IMR-90 (cell line): ENCODE data around the gene ARHGAP10. TPM values are rescaled to one million over a fixed set of nuclear protein-coding genes. Genes with fewer than 3 reads are reported as not detected.

ENCODE experiments used
- ATAC-seq: fragments of 200-7000 bp; cut with Tn5 transposase; 2 replicates; pipeline ENCODE4 v1.9.1; 2020; ENCODE audit warnings: low read depth, mild to moderate bottlenecking, moderate library complexity
- BruUV-seq: library from RNA; stranded (reverse); fragments of 400-500 nt; replicated peaks from 2 replicates; lab custom pipeline; 2021; lab: Mats Ljungman, UMichigan
- CTCF ChIA-PET: fragments of 300-600 bp; formaldehyde crosslinking; extraction: SDS; loops from one replicate; lab custom pipeline; 2021; ENCODE audit warnings: antibody characterized with exemption; lab: Yijun Ruan, JAX
- POLR2A ChIA-PET: fragments of 300-600 bp; sonication (Branson Sonifier 250); formaldehyde crosslinking; loops from one replicate; lab custom pipeline; 2022; ENCODE audit warnings: antibody characterized with exemption; ENCODE audit not compliant: unreplicated experiment; lab: Charles Lee
- DNase-seq: peaks from one replicate; pipeline ENCODE4 v3.0.0; 2013
- H2AFZ ChIP-seq: replicated peaks from 2 replicates; pipeline ENCODE3; 2013; ENCODE audit warnings: low read length, mild to moderate bottlenecking; ENCODE audit not compliant: poor library complexity
- H2AK5ac ChIP-seq: 2 replicates; pipeline ENCODE4 v1.6.1; 2013; ENCODE audit warnings: low read depth, low read length, inconsistent platforms
- H2AK9ac ChIP-seq: replicated peaks from 2 replicates; pipeline ENCODE3; 2013; ENCODE audit warnings: mild to moderate bottlenecking, low read depth, low read length, moderate library complexity; ENCODE audit not compliant: poor library complexity
- H2BK120ac ChIP-seq: 2 replicates; pipeline ENCODE4 v1.6.1; 2013; ENCODE audit warnings: low read depth, low read length, inconsistent platforms
- H2BK15ac ChIP-seq: 3 replicates; pipeline ENCODE4 v1.6.1; 2013; ENCODE audit warnings: low read depth, low read length, inconsistent platforms
- H2BK20ac ChIP-seq: 2 replicates; pipeline ENCODE4 v1.6.1; 2013; ENCODE audit warnings: low read depth, mild to moderate bottlenecking, inconsistent platforms, low read length, moderate library complexity
- H2BK5ac ChIP-seq: 2 replicates; pipeline ENCODE4 v1.6.1; 2013; ENCODE audit warnings: mild to moderate bottlenecking, low read depth, low read length, inconsistent platforms; ENCODE audit not compliant: poor library complexity, severe bottlenecking
- H3K14ac ChIP-seq: replicated peaks from 2 replicates; pipeline ENCODE4 v1.6.1; 2013; ENCODE audit warnings: low read depth, low read length, inconsistent platforms
- H3K18ac ChIP-seq: 2 replicates; pipeline ENCODE4 v1.6.1; 2013; ENCODE audit warnings: low read depth, low read length, control low read depth
- H3K23ac ChIP-seq: 2 replicates; pipeline ENCODE4 v1.6.1; 2013; ENCODE audit warnings: low read depth, low read length, inconsistent platforms
- H3K27ac ChIP-seq: 2 replicates; pipeline ENCODE4 v1.5.1; 2013; ENCODE audit warnings: mild to moderate bottlenecking, control low read depth, low read length; ENCODE audit not compliant: insufficient read depth
- H3K27me3 ChIP-seq: 2 replicates; pipeline ENCODE4 v1.6.1; 2013; ENCODE audit warnings: low read length; ENCODE audit not compliant: control insufficient read depth, insufficient read depth
- H3K36me3 ChIP-seq: 2 replicates; pipeline ENCODE4 v1.6.1; 2013; ENCODE audit warnings: low read length, mixed read lengths; ENCODE audit not compliant: control insufficient read depth, insufficient read depth
- H3K4ac ChIP-seq: 2 replicates; pipeline ENCODE4 v1.6.1; 2013; ENCODE audit warnings: low read depth, low read length, inconsistent platforms
- H3K4me1 ChIP-seq: 2 replicates; pipeline ENCODE4 v1.6.1; 2013; ENCODE audit warnings: low read length, mixed read lengths; ENCODE audit not compliant: control insufficient read depth, insufficient read depth
- H3K4me2 ChIP-seq: 2 replicates; pipeline ENCODE4 v1.6.1; 2013; ENCODE audit warnings: low read depth, mild to moderate bottlenecking, control low read depth, low read length, moderate library complexity
- H3K4me3 ChIP-seq: 2 replicates; pipeline ENCODE4 v1.5.1; 2013; ENCODE audit warnings: low read depth, mild to moderate bottlenecking, control low read depth, low read length, moderate library complexity; ENCODE audit not compliant: insufficient read depth
- H3K56ac ChIP-seq: 2 replicates; pipeline ENCODE4 v1.6.1; 2013; ENCODE audit warnings: low read length, inconsistent platforms; ENCODE audit not compliant: insufficient read depth; ENCODE audit errors: extremely low read depth
- H3K79me1 ChIP-seq, 2 experiments: 2 replicates each; pipeline ENCODE4 v1.6.1; 2013; ENCODE audit warnings: low read length in 2 of 2, inconsistent platforms in 1 of 2, low read depth in 1 of 2
- H3K9ac ChIP-seq: 2 replicates; pipeline ENCODE4 v1.6.1; 2013; ENCODE audit warnings: low read depth, low read length, control low read depth
- H3K9me1 ChIP-seq: 2 replicates; pipeline ENCODE4 v1.6.1; 2013; ENCODE audit warnings: low read length, inconsistent platforms; ENCODE audit not compliant: insufficient read depth
- H3K9me3 ChIP-seq: 2 replicates; pipeline ENCODE4 v1.6.1; 2013; ENCODE audit warnings: low read length; ENCODE audit not compliant: control insufficient read depth, insufficient read depth
- H4K20me1 ChIP-seq: 2 replicates; pipeline ENCODE4 v1.6.1; 2013; ENCODE audit warnings: low read length, inconsistent platforms; ENCODE audit not compliant: insufficient read depth
- H4K5ac ChIP-seq: 2 replicates; pipeline ENCODE4 v1.6.1; 2013; ENCODE audit warnings: mild to moderate bottlenecking, low read depth, low read length, control low read depth
- H4K8ac ChIP-seq, 2 experiments: 2 replicates each; pipeline ENCODE4 v1.6.1; 2013; ENCODE audit warnings: low read depth in 2 of 2, low read length in 2 of 2, control low read depth in 1 of 2, inconsistent platforms in 1 of 2
- H4K91ac ChIP-seq: 2 replicates; pipeline ENCODE4 v1.6.1; 2013; ENCODE audit warnings: low read depth, low read length, inconsistent platforms; ENCODE audit not compliant: insufficient read depth
- BHLHE40 ChIP-seq: fragments of 150-350 bp; IDR thresholded peaks from 2 replicates; pipeline ENCODE4 v1.6.1; 2016; ENCODE audit warnings: mild to moderate bottlenecking, low read depth, low read length
- CEBPB ChIP-seq: IDR thresholded peaks from 2 replicates; pipeline ENCODE4 v1.6.1; 2012; ENCODE audit warnings: low read depth, low read length, improper control_type of control experiment
- CHD1 ChIP-seq: IDR thresholded peaks from 2 replicates; pipeline ENCODE4 v1.6.1; 2012; ENCODE audit warnings: low read depth, low read length, improper control_type of control experiment
- CTCF ChIP-seq: conservative IDR thresholded peaks from 2 replicates; pipeline ENCODE4 v1.5.1; 2012; ENCODE audit warnings: mild to moderate bottlenecking, low read depth, low read length, improper control_type of control experiment
- ELK1 ChIP-seq: fragments of 150-350 bp; IDR thresholded peaks from 2 replicates; pipeline ENCODE4 v1.6.1; 2016; ENCODE audit warnings: low read depth, mild to moderate bottlenecking, low read length, moderate library complexity, borderline replicate concordance
- FOS ChIP-seq: fragments of 150-350 bp; IDR thresholded peaks from 2 replicates; pipeline ENCODE4 v1.6.1; 2016; ENCODE audit warnings: low read depth, low read length
- MAFK ChIP-seq: IDR thresholded peaks from 2 replicates; pipeline ENCODE4 v1.6.1; 2012; ENCODE audit warnings: low read depth, low read length, improper control_type of control experiment
- MAZ ChIP-seq: IDR thresholded peaks from 2 replicates; pipeline ENCODE4 v1.6.1; 2012; ENCODE audit warnings: low read depth, mild to moderate bottlenecking, low read length, improper control_type of control experiment, moderate library complexity, borderline replicate concordance
- MXI1 ChIP-seq: IDR thresholded peaks from 2 replicates; pipeline ENCODE4 v1.6.1; 2012; ENCODE audit warnings: low read depth, mild to moderate bottlenecking, low read length, moderate library complexity, borderline replicate concordance
- NFE2L2 ChIP-seq: fragments of 150-350 bp; IDR thresholded peaks from 2 replicates; pipeline ENCODE4 v1.6.1; 2016; ENCODE audit warnings: low read depth, mild to moderate bottlenecking, low read length
- POLR2A ChIP-seq: IDR thresholded peaks from 2 replicates; pipeline ENCODE4 v1.6.1; 2012; ENCODE audit warnings: mild to moderate bottlenecking, low read depth, low read length
- RAD21 ChIP-seq: IDR thresholded peaks from 2 replicates; pipeline ENCODE4 v1.6.1; 2012; ENCODE audit warnings: low read length, improper control_type of control experiment
- RCOR1 ChIP-seq: IDR thresholded peaks from 2 replicates; pipeline ENCODE4 v1.6.1; 2012; ENCODE audit warnings: mild to moderate bottlenecking, low read length, improper control_type of control experiment; ENCODE audit not compliant: insufficient replicate concordance
- RFX5 ChIP-seq: IDR thresholded peaks from 2 replicates; pipeline ENCODE4 v1.8.0; 2012; ENCODE audit warnings: low read depth, mild to moderate bottlenecking, low read length, moderate library complexity
- SMC3 ChIP-seq: fragments of 150-350 bp; IDR thresholded peaks from 2 replicates; pipeline ENCODE4 v1.6.1; 2016; ENCODE audit warnings: low read depth, mild to moderate bottlenecking, antibody characterized with exemption, low read length, moderate library complexity
- USF2 ChIP-seq: fragments of 150-350 bp; IDR thresholded peaks from 2 replicates; pipeline ENCODE4 v1.6.1; 2017; ENCODE audit warnings: mild to moderate bottlenecking, antibody characterized with exemption, low read length, low read depth
- WGBS, 2 experiments: methylation state at CpG; one replicate each; pipeline versions ENCODE4 v1.1.5 to v1.1.7; 2013; ENCODE audit warnings: missing lambda C conversion rate in 2 of 2; ENCODE audit not compliant: insufficient read length in 1 of 2; ENCODE audit errors: extremely low coverage in 2 of 2; 5-methylcytosine and 5-hydroxymethylcytosine counted together
- dilution Hi-C: fragments of 300-500 bp; cut with HindIII; formaldehyde crosslinking; loops from one replicate; pipeline ENCODE4 v1.14.3; 2018; ENCODE audit warnings: low sequenced_read_pairs; ENCODE audit not compliant: unreplicated experiment
- in situ Hi-C: fragments of 300-500 bp; cut with MboI; formaldehyde crosslinking; loops from 3 replicates; pipeline ENCODE4 v1.14.3; 2019; ENCODE audit warnings: low sequenced_read_pairs, inconsistent platforms, mixed read lengths
- intact Hi-C: fragments of 100-400 bp; cut with micrococcal nuclease; formaldehyde crosslinking; loops from 2 replicates; pipeline ENCODE4 v1.10.0; 2022
- polyA plus RNA-seq, 3 experiments: library from polyadenylated mRNA; depleted of rRNA; stranded (reverse); fragments of >200 nt; gene quantifications; 2 replicates each; pipeline ENCODE4 v1.2.3, GENCODE V29; 2012; ENCODE audit warnings: low replicate concordance in 1 of 3
- total RNA-seq: library from RNA; depleted of rRNA; stranded (reverse); fragments of >200 nt; gene quantifications from 2 replicates; pipeline ENCODE4 v1.2.3, GENCODE V29; 2012

The ARHGAP10 gene
- total and polyA plus RNA-seq, 2 of the 4 experiments (the other 2 are of a cell fraction), result 27.1 to 29.4 TPM

GRCh38 chr4:147901388-147901787 lies 169.5 kb downstream of the ARHGAP10 start:
- Histone ChIP-seq H3K36me3 (no peaks in the 10 kb centered on the region), H4K91ac (no peak overlapping the region), H2BK15ac (no peak overlapping the region), H2AK5ac (no peak overlapping the region), H3K4ac (no peak overlapping the region), H3K79me1 (peaks cover 16 to 22% of the 10 kb centered on the region in 2 experiments), H4K5ac (no peak overlapping the region), H3K9me1 (no peaks in the 10 kb centered on the region; the same call in 1 of the 2 replicates), H3K18ac (no peak overlapping the region), H3K56ac (no peak overlapping the region), H3K23ac (no peak overlapping the region), H2AFZ (no peak overlapping the region), H3K27ac (no peak overlapping the region), H3K9ac (no peak overlapping the region), H3K14ac (no peak overlapping the region), H4K8ac (no peak overlapping the region), H2BK20ac (no peak overlapping the region), H2BK5ac (no peak overlapping the region), H3K9me3 (no peaks in the 10 kb centered on the region), H2BK120ac (no peak overlapping the region), H2AK9ac (no peak overlapping the region), H3K27me3 (no peaks in the 10 kb centered on the region), H4K20me1 (no peaks in the 10 kb centered on the region), H3K4me3 (no peak overlapping the region), H3K4me1 (peaks cover 6% of the 10 kb centered on the region), H3K4me2 (no peak overlapping the region)
- BruUV-seq, result no TSS peak
- in situ Hi-C loops, result no loop called here
- ChIA-PET CTCF (no interaction called here), POLR2A (no interaction called here)
- TF ChIP-seq CHD1 (no peak), RAD21 (no peak), USF2 (no peak), MAZ (no peak), ELK1 (no peak), BHLHE40 (no peak), NFE2L2 (no peak), RCOR1 (no peak), RFX5 (no peak), POLR2A (no peak), SMC3 (no peak), FOS (no peak), MXI1 (no peak), MAFK (no peak), CEBPB (no peak), CTCF (no peak)
- intact Hi-C loops, result no loop called here
- peak; percentile 38 for DNase-seq
- no CpG with 5 or more reads among the region's 2 CpGs for WGBS, 2 experiments
- dilution Hi-C loops, result no loop called here
- ATAC-seq, result peak; percentile 56
